ENCODE data around the gene ZNF669. TPM values are rescaled to one million over a fixed set of nuclear protein-coding genes. Genes with fewer than 3 reads are reported as not detected.
"Not testable (repeated sequence)": the region's sequence is repeated elsewhere in the genome, so short reads cannot be mapped to it uniquely, and the experiment has no call there.

The ZNF669 gene
- total RNA-seq: 44.8 TPM

DNA sequence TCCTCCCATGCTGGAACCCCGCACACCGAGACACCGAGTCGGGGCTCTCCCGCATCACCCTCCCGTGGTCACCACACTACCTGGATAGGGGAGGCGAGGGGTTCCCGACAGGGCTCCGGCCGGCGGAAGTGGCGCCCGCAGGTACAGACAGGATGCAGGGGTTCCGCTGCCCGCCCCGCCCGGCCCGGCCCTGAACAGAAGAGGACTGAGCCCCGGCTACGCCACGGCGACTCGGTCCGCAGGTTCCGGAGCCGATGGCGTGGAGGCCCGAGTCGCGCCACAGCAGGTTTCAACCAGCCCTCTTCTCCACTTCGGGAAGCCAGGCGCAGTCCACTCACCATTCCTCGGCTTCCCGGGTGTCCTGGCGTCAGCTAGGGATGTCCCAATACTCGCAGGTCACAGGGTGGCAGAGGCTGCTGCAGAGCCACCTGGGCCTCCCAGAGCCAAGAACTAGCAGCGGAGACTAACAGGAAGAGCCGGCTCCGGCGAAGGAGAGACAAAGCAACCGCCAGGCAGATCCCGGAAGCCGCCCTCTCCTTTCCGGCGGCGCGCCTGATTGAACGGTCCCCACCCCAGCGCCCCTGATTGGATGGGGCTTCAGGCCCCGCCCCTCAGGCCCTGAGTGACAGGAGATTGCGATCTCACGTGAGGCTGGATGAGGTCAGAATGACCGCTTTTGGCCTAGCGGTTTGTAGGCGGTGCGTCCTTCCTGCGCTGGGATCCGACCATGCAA is at the start of gene ZNF669:
Gene ZNF669 (minus strand): TSS at position 498 of the 733 bp plus-strand sequence. CDS start 157 bp downstream, at position 341.
- FAIRE-seq (no peak), DNase-seq (ENCODE audit: low spot score in 2 of 2) (peak; percentile 86 to 91)

DNA sequence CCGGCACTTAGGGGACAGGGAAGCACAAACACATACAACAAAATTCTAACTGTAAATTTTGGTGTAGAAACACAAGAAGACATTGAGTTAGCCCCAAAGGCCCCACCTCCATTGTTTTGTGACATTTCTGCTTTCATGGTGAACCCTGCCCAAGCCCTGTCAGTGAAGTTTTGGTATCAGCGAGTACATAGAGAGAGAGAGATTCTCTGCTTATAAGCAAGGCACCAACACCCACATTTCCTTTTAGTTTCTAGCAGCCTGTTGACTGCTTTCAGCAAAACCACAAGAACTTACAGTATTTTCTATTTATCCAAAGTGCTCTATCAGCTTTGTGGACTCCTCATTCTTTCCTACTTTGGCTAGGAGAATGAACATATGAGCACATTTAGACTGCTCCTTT is 43.6 kb upstream of the ZNF669 start:
- DNase-seq (ENCODE audit: low spot score in 2 of 2) (no peak), FAIRE-seq (no peak)

DNA sequence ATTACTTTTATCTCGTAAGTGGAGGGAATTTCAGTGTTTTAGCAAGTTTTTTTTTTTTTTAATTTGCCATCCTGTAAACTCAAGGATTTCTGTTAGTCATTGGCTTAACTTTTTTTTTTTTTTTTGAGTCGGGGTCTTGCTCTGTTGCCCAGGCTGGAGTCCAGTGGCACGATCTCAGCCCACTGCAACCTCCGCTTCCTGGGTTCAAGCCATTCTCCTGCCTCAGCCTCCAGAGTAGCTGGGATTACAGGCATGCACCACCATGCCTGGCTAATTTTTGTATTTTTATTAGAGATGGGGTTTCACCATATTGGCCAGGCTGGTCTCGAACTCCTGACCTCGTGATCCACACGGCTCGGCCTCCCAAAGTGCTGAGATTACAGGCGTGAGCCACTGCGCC is 43.0 kb upstream of the ZNF669 start:
- not testable (repeated sequence) for DNase-seq (ENCODE audit: low spot score in 2 of 2); FAIRE-seq

DNA sequence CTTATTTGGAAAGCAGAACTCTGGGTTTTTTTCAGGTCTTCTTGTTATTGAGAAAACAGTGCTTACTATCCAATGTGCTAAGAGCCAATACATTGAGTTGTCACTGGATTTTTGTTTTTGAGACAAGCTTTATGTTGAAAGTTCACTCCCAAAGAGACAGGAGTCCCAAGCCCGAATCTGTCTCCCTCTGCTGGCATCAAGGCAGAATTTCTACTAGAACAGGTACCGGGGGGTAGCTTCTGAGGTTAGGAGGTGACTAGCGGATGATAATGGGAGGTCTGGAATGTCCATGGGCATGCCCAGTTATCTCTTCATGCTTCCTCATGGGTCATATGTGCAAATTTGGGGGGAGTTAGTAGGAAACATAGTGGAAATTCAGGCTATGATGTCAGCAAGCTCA is 42.5 kb upstream of the ZNF669 start:
- DNase-seq (ENCODE audit: low spot score in 2 of 2): no peak
- FAIRE-seq: no peak

DNA sequence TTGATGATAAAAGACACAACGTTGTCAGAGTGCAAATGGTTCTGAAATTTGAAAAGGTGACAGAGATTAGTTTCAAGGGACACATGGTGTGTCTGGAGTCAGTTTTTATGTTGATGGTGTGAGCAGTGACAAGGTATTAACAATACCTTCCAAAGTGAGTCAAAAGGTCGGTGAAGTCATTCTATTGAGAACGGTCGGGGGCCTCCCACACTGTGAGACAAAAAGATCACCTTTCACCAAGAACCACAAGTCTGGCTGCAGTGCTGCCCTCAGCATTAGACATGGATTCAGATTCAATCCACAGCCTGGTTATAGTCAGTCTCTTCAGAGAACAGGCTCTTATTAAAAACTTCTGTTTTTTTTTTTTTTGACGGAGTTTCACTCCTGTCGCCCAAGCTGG is 41.1 kb upstream of the ZNF669 start:
- FAIRE-seq (no peak), DNase-seq (ENCODE audit: low spot score in 2 of 2) (no peak)

DNA sequence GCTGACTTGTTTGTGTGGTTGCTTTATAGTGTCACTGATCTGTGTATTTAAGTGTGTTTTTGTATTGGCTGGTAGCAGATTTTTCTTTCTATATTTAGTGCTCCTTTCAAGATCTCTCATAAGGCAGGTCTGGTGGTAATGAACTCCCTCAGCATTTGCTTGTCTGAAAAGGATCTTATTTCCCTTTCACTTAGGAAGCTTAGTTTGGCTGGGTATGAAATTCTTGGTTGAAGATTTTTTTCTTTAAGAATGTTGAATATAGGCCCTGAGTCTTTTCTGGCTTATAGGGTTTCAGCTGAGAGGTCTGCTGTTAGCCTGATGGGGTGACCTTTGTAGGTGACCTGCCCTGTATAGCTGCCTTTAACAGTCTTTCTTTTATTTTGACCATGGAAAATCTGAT is 35.4 kb upstream of the ZNF669 start:
- not testable (repeated sequence) for DNase-seq (ENCODE audit: low spot score in 2 of 2); FAIRE-seq

DNA sequence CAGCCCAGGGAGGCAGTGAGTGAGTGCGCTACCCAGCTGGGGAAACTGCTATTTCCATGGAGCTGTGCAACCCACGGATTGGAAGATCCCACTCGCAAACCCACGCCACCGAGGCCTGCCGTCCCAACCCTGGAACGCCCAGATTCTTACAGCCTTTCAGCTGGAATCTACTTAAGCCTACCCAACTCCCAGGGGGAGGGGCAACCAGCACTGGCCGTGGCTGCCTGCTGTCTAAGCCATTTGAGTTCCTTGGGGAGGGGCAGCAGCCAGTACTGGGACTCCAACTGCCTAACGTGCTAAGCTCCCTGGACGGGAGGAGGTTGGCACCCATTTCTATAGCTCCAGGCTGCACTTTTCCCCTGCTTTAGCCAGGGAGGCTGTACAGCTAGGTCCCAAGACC is 27.1 kb upstream of the ZNF669 start:
- no peak for FAIRE-seq
- DNase-seq (ENCODE audit: low spot score in 2 of 2): no peak

DNA sequence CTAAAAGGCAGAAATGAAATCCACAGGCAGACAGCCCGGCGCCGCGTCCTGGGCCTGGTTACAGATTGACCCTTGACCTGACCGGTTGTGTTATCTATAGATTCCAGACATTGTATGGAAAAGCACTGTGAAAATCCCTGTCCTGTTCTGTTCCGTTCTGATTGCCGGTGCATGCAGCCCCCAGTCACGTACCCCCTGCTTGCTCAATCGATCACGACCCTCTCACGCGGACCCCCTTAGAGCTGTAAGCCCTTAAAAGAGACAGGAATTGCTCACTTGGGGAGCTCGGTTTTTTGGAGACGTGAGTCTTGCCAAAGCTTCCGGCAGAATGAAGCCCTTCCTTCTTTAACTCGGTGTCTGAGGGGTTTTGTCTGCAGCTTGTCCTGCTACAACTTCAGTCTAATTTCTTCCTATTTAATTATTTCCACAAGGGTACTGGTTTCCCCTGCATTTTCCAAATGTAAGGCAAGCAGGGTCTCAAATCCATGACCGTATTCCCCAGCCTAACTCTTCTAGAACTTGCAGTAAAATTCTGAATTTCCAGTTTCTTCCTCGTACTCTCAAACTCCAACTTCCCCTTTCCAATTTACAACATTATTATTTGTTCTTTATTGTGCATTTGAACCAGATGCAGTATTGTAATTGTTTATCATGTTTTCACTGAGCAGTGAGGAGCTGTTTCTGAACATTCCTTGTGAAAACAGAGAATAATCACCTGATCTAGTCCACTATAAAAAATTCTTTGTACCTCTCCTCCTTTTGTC is 23.5 kb upstream of the ZNF669 start:
- DNase-seq (ENCODE audit: low spot score in 2 of 2); FAIRE-seq: not testable (repeated sequence)

DNA sequence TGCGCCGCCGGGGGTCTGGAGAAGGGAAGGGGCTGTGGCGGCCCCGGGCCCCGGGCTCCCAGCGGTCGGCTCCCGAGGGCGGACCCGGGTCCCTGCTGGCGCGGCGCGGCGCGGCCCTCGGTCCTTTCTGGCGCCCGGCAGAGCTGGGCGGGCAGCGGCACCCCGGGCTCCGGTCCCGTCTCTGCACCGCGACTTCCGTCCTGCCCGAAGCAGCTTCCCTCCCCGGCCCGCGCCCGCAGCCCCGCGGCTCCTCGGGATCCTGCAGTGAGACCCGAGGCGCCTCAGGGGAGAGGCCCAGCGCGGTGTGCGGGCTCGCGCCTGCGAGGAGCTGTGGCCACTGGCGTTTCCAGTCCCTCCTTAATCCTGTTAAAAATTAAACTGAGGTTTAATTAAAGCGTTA is 22.4 kb upstream of the ZNF669 start:
- FAIRE-seq; DNase-seq (ENCODE audit: low spot score in 2 of 2): not testable (repeated sequence)

DNA sequence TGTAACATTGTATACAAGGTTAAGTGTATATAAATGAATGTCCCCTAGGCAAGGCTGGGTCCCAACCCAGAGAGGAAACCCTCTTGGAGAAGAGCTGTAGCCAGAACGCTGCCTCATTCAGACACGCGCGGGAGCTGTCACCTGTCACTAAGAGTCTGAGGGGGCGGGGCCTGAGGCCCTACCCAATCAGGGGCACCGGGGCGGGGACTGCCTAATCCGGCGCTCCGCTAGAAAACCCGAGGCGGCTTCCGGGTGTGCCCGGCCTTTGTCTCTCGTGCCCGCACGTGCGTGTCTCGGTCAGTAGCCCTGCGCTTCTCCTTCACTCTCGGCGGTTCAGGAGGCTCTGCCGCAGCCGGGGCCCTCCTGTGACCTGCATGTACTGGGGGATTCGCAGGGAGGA is 22.0 kb upstream of the ZNF669 start:
- not testable (repeated sequence) for FAIRE-seq; DNase-seq (ENCODE audit: low spot score in 2 of 2)

DNA sequence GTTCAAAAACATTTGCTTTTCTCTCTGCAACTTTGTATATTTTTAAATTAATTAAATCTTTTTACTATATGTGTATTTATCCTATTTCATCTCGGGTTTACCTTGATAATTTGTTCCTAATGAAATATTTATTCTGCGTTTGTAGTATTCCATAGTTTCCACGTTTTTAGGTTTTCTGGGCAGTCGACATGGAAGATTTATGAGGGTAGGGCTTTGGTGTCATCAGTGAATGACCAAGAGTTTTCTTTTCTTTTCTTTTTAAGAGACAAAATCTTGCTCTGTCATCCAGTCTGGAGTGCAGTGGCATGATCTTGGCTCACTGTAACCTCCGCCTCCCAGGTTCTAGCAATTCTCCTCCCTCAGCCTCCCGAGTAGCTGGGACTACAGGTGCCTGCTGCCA is 17.2 kb upstream of the ZNF669 start:
- no peak for FAIRE-seq
- no peak for DNase-seq (ENCODE audit: low spot score in 2 of 2)

DNA sequence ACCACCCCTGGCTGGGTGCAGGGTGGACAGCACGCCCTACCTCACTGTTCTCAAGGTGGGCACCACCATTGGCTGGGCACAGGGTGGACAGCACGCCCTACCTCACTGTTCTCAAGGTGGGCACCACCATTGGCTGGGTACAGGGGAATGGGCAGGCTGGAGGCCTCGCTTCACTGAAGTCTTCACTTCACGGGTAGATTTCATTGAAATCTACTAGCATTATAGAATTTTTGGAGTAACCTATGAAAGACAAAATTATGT is 16.2 kb upstream of the ZNF669 start:
- not testable (repeated sequence) for FAIRE-seq; DNase-seq (ENCODE audit: low spot score in 2 of 2)

DNA sequence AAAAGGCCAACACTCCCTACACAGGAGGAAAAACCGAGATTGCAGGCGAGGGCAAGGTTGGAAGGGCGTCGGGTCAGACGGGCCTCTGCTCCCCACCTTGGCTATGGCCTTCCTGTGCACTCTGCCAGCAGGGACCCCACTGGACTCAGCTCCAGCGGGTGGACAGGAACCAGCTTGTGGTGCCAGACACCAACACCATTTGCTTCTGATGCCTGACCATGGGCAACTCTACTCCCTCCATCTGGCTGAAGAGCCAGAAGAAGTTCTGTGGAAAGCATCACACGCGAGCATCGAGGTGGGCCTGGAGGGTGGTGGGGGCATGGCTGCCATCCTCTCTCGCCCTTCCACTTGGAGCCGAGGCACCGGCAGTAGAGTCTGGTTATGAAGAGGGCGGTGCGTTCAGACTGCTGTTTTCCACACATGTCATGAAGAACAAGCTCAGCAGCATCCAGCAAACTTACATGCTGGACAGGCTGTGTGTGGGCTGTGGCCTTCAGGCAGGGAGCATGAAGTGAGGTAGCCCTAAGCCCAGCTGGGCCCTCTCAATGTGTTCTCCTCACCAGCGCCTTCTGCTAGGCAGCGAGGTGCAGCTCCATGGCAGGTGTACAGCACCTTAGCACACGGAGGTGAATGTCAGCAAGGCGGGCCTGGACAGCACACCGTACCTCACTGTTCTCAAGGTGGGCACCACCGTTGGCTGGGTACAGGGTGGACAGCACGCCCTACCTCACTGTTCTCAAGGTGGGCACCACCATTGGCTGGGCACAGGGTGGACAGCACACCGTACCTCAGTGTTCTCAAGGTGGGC is 15.6 kb upstream of the ZNF669 start:
- no peak for FAIRE-seq
- DNase-seq (ENCODE audit: low spot score in 2 of 2): no peak

DNA sequence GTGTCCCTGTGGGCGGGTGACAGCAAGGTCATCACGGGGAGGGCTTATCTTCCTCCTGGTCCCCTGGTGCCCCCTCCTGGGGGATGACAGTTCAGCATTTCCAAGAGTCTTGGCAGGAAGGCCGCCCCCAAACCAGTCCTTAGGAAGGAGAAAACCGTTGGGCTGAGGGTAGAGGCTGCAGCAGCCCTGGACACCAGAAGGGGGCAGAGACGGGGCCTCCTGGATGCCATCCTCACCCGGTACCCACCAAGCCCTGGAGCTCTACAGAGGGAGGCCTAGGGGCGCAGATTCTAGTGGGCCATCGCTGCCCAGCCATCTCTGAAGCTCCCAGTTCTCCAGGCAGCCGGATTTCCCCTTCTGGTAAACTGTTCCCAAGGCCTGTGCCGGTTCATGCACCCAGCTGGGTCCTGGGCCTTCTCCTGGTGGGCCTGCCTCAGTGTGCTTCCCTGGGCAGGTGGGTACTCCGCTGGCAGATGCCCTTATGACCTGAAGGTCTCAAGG is 14.8 kb upstream of the ZNF669 start:
- FAIRE-seq (no peak), DNase-seq (ENCODE audit: low spot score in 2 of 2) (no peak)

DNA sequence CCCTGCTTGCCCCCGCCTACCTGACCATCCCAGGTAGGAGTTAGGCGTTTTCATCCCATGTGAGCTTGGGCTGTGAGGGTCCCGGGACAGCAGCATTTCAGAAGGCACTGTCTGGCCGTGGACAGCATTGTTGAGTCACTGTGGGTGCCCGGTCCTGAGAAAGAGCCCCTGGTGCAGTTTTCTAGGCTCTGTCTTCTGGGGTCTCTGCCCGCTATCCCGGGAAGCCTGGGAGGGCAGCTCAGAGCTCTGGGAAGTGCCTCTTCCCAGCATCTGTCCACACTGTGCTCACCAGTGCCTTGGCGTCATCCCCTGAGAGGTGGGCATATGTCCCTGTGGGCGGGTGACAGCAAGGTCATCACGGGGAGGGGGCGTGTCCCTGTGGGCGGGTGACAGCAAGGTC is 11.4 kb upstream of the ZNF669 start:
- no peak for FAIRE-seq
- DNase-seq (ENCODE audit: low spot score in 2 of 2): no peak

DNA sequence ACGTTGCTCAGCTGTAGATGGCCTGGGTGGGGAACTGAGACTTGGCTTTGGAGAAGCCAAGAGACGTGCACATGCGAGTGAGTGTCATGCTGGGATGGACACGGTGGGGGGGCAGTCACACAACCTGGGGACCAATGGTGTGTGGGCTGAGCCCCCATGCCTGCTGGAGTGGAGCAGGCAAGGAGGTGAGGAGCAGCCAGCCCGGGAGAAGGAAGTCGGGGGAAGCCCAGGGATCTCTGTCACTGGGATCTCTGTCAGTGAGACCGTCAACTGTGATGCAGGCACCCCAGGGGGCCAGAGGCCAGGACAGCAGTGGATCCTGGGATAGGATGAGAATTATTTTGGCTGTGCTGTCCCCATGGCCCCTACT is 11.0 kb upstream of the ZNF669 start:
- FAIRE-seq (no peak), DNase-seq (ENCODE audit: low spot score in 2 of 2) (no peak)

DNA sequence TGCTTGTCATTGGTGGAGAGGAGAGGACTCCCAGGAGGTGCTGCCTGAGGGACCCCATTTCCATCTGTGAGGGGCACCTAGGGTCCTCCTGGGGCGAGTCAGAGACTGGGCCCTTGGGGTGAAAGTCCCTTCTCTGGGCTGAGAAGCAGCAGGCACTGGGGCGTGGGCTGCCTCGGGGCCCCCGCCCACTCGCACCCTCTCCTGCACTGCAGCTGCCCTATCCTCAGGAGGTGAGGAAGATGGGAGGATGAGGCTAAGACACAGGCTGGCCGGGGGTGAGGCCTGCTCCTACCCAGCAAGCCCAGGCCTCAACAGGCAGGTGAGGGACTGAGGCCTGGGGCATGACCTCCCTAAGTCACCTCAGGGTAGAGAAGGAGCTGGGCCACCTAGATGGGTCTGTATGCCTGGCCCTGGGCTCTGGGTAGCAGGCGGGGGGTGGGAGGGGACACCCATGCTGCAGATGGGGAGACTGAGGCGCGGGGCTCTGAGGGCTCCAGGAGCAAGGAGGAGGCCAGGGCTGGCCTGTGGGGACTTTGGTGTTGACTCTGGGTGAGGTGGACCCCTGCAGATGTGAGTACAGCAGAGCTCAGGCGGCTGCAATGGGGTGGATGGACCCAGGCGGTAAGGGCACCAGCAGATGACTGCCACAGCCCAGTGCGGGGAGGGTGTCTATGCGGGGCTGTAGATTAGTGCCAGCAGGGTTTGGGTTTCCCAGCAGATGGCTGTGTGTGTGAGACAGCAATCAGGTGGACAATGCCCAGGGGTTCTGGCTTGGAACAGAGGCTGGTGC is 10.4 kb upstream of the ZNF669 start:
- DNase-seq (ENCODE audit: low spot score in 2 of 2) (no peak), FAIRE-seq (no peak)

DNA sequence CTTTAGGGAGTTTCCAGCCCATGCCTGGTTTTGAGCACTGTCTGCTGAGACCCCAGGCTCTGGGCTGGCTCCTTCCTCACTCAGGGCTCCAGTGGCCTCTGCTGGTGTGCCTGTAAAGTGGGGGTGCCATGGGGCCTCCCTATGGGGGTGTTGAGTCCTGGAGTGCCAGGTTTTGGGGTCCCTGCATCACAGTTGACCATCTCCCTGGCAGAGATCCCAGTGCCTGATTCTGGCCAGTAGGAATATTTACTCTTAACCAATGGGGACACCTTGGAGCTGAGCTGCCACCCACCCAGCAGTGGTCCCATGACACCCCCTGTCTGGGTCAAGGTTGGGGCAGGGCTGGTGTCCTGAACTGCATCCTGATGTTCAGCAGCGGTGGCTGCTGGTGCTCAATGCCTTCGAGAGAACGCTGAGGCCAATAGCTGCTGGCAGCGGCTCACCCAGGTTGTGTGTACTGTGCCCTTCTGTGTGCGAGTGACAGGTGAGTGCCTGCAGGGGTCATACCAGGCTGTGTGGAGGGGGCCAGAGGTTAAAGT is 9.6 kb upstream of the ZNF669 start:
- DNase-seq (ENCODE audit: low spot score in 2 of 2) (no peak), FAIRE-seq (no peak)

DNA sequence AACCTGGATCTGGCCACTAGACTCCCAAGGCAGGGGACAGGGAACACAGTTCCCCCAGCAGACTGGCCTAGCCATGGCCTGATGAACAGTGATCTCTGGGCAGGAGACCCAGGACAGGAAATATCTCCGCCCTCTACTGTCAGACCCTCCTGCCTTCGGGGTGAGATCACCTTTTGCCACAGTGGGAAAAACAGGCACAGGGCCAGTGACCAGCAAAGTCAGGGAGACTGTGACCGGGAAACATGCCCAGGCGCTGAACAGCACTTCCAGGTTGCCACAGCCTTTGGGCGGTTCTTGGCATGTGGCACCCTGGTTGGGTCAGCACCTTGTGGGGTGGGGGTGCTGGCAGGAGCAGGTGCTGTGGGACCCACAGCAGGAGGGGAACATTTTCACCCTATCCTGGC is 8.9 kb upstream of the ZNF669 start:
- FAIRE-seq: no peak

DNA sequence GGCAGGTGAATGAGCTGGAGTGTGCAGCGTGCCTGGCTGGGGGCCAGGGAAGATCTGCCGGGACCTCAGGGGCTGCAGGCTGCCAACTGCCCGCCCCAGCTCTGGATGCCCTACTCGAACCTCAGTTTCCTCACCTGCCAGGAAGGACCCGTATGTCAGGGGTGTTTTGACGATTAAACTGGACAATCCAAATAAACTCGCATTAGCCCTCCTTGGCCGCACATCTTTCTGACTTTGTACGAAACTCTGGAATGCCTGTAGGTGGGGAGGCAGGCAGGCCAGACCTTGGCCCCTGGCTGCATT is 8.3 kb upstream of the ZNF669 start:
- FAIRE-seq (no peak), DNase-seq (ENCODE audit: low spot score in 2 of 2) (no peak)

More for the DNA sequence above, 8.9 kb upstream of the ZNF669 start:
- DNase-seq (ENCODE audit: low spot score in 2 of 2): no peak
